CD4-positive, alpha-beta T cell treated with Interleukin-4 for 1 hour (primary cell): ENCODE measurements around the gene ROCK2.
"Not testable (repeated sequence)": the region's sequence is repeated elsewhere in the genome, so short reads cannot be mapped to it uniquely, and the experiment has no call there.

Experiments used
- DNase-seq, 2 donors: peaks; one replicate each; pipeline ENCODE4 v3.0.0-alpha.2; 2020 to 2022

The ROCK2 gene

DNA sequence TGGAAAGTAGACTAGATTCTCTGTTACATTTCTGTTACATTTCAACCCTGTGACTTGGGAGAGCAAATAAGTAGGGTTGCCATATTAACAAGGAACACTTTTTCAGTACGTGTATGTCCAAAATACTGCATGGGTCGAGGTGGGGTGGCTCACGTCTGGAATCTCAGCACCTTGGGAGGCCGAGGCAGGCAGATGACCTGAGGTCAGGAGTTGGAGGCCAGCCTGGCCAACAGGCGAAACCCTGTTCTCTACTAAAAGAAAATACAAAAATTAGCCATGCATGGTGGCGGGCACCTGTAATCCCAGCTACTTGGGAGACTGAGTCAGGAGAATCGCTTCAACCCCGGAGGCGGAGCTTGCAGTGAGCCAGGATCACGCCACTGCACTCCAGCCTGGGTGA lies 178.0 kb downstream of the ROCK2 start:
- DNase-seq, result no peak

DNA sequence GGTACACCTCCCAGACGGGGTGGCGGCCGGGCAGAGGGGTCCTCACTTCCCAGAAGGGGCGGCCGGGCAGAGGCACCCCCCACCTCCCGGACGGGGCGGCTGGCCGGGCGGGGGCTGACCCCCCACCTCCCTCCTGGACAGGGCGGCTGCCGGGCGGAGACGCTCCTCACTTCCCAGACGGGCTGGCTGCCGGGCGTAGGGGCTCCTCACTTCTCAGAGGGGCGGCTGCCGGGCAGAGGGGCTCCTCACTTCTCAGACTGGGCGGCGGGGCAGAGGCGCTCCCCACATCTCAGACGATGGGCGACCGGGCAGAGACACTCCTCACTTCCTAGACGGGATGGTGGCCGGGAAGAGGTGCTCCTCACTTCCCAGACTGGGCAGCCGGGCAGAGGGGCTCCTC lies 179.4 kb downstream of the ROCK2 start:
- DNase-seq, result not testable (repeated sequence)

DNA sequence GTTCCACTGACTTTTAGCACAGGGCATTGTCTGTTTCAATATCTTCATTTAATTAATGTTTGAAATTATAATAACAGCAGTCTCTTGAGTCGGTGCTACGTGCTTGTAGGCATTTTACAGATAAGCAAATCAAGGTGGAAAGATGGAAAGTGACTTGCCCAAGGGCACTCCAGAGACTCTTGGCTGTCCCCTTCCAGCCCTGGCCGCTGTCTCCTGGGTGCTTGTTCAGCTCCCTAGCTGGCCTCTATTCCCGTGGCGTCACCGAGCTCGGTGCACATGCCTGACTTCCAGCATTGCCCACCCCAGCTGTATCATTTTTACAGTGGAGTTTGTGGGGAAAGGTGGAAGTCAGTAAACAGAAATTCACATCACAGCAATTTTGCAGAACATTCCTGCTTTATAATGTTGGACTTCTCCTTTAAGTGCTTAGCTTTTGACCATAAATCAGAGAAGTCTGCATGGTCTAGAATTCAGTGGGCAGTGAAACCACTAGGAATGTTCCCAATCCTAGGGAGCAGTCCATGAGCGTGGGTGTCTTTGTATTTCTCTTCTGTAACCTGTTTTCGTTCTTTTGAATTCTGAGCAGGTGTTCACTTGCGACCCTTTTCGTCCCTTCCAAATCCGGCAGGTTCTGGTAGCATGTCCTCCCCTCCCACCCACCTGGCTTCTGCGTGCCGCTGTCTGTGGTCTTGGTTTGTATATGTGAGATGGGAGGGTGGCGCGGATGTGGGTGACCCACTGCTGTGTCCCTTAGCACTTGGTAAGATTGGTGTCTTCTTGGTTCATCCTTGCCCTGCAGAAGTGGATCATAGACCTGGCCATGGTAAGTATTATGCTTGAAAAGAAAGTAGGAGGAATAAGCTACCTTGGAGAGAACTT lies 180.8 kb downstream of the ROCK2 start:
- no peak for DNase-seq

DNA sequence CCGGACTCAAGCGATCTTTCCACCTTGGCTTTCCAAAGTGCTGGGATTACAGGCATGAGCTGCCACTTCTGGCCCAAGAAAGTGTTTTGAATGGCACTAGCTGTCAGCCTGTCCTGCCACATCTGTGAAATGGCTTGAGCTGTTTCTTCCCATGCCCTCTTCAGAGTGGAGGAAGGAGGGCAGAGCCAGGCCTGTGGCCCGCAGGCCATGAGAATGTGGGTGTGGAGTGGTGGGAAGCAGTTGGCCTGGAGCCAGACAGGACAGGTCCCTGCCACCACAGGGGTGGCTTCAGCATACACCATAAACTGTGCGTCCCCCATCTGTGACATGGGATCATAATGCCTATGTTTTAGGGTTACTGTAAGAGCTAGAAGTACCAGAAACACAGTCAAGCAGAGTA lies 182.7 kb downstream of the ROCK2 start:
- no peak for DNase-seq

GRCh38 chr2:11160731-11161455 lies 183.5 kb downstream of the ROCK2 start:
- peak in 1 of 2 donors; percentile 43 for DNase-seq

DNA sequence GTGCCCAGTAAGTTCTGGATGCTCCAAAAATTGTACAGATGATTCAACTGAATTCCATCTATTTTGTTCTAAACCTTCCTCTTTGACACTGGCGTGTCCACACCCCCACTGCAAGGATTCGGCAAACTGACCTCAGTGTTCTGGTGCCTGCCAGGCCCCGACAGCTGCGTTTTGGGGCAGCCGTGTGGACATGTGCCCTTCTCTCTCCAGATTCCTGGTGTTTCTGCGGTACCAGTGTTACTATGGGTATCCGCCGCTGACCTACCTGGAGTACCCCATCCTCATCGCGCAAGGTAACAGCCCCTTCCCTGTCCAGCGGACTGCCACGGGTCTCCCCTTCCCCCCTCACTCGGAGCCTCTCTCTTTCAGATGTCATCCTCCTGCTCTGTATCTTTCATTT lies 184.2 kb downstream of the ROCK2 start:
- no peak for DNase-seq

DNA sequence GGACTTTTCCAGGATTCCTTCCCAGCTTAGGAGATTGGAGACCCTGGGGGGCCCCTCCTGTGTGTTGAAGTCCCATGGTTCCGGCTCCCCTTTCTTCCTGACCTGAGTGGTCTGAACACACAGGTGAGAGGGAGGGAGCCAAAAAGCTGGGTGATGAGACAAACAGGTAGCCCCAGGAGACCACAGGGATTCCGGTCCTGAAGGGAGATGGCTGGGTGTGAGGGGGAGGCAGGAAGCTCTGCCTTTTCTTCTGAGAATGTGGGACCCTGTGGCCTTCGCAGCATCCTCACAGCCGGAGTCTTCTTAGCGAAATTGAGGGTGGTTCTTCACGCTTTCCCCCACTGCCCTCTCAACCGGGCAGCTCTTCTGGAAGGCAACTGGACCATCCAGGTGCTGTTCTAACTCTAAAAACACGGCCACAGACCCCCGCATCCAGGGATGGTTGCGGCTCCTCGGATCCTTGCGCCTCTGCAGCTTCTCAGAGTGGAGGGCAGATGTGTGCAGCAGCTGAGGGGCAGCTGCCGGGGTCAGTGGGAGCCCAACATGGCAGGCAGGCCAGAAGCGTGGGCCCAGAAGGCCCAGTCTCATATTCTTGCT lies 184.8 kb downstream of the ROCK2 start:
- no peak for DNase-seq

DNA sequence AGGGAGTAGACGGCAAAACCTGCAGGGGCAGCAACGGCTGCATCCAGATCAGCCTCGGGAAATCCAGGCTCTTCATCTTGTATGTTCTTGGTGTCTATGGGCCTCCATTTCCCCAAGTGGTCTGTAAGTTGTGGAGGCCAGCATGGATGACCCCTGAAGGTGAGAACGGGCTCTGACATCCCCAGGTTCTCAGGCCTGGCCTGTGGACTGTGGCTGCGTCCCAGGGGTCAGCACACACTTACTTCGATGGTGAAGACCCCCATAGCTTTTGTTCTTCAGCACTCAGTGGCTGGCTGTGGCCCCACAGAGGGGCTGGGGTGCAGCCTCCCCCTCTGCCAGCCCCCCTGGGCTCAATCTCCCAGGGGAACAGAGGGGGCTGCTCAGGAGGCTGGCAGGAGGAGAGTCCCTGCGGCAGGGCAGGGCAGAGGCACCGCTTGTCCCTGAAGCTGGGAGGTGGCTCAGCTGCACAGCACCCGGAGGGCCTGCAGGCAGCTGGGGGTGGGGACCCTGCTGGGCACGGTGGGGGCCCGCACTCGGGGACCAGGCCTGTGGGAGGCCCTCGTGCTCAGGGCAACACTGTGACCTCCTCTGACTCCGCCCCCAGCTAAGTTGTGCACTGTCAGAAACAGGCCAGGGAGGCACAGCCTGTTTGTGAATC lies 185.4 kb downstream of the ROCK2 start:
- DNase-seq, result no peak

GRCh38 chr2:11157731-11158130 lies 186.7 kb downstream of the ROCK2 start:
- no peak for DNase-seq

DNA sequence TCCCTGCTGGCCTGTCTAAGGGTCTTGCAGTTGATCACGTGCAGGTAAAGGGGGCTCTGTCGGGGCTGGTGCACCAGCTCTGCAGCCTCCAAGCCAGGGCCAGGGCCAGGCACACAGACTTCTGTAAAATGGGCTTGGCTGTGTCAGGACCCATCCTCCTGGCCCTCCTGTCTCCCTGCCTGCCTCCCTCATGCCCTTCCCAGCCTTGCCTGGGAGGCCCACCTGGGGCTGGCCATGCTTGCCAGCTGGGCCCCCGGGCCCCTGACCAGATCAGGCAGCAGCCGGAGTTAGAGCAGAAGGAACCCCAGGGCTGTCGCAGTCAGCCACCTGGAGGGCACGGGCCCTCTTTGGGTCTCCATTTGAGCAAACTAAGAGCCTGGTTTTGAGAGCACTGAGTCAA lies 187.1 kb downstream of the ROCK2 start:
- no peak for DNase-seq

- no peak for DNase-seq
Measured at GRCh38 chr2:11156396-11157075, 187.9 kb downstream of the ROCK2 start.

- no peak for DNase-seq
Measured at GRCh38 chr2:11155381-11156035, 188.9 kb downstream of the ROCK2 start, which contains the start of gene SLC66A3. Gene SLC66A3 (plus strand): TSS chr2:11155467. CDS start chr2:11155547, 80 bp downstream.

GRCh38 chr2:11154923-11155380 lies 189.5 kb downstream of the ROCK2 start:
- peak; percentile 97 to 98 for DNase-seq

DNA sequence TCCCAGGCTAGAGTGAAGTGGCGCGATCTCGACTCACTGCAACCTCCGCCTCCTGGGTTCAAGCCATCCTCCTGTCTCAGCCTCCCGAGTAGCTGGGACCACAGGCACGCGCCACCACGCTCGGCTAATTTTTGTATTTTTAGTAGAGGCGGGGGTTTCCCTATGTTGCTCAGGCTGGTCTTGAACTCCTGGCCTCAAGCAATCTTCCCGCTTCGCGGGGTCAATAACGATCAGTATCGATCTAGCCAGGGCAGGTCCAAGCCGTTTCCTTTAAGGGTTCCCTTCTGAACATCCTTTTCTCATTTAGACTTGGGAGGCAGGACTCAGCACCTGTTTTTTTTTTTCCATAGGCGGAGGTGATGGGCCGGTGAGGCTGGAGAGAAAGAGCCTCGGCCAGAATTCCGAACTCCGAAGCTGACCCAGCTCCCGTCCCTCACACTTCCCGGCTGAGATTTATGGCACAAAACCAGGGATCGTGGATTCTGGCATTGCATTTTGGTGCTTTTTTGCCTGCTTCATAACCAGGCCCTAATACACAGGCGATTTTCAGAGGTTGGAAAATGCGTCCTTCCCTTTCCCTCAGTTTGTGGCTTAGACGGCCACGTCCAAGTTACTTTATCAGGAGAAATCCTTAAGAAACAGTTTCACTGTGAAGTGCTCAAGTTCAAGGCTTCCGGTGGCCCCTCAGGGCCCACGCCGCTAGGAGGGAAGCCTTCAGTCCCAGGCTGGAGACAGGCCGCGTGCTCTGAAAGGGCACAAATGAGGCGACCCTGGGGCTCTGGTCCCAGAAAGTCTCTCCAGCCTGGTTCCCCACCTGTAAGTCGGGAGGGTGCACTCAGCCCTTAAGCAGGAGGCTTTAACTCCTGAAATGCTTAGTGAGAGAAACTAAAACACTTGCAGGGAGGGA lies 190.2 kb downstream of the ROCK2 start:
- no peak for DNase-seq

GRCh38 chr2:11152591-11152990 lies 191.8 kb downstream of the ROCK2 start:
- no peak for DNase-seq

DNA sequence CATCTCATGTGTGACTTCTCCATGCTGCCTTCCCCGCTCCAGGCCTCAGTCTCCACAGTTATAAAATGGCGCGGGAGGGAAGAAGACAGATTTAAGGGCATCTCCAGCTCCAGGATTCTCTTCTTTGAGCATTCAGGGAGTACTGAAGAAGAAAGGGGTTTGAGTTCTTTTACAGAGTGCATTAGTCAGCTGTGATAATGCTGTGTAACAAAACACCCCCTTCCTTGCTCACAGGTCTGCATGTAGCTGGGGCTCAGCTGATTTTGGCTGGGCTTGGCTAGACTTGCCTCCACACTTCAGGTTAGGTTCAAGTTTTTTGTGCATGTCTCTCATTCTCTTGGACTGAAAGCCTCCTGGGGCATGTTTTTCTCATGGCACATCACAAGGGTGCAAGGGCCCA lies 197.2 kb downstream of the ROCK2 start:
- DNase-seq, result no peak

DNA sequence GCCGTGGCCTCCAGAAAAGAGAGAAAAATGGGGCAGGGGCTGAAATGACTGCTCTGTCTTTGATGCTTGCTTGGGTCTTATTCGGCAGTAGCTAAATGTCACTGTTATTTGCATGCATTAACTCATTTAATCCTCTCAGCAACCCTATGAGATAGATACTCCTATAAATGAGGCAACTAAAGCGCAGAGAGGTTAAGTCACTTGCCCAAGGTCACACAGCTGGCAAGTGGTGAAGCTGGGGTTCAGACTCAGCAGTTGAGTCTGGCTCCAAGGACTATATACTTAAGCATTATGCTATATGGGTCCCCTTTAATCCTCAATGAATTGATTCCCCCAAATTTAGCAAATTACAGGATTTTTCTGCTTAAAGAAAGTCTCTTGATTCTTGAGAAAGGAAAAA lies 198.4 kb downstream of the ROCK2 start:
- DNase-seq, result no peak

DNA sequence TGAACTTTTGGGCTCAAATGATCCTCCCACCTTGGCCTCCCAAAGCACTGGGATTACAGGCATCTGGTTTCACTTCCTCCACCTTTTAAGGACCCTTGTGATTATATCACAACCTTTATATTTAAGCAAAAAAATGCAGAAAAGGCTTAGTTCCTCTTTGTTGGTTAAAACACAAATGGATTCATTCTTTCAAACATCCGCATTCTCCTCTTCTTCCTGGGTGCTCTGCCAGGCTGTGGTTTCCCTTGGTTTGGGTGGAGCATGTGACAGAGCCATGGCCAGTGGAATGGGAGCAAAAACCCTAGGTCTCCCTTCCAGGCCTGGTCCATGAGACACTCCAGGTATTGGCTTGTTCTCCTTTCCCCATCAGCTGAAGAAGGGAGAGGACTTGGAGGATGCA lies 199.1 kb downstream of the ROCK2 start:
- no peak for DNase-seq

DNA sequence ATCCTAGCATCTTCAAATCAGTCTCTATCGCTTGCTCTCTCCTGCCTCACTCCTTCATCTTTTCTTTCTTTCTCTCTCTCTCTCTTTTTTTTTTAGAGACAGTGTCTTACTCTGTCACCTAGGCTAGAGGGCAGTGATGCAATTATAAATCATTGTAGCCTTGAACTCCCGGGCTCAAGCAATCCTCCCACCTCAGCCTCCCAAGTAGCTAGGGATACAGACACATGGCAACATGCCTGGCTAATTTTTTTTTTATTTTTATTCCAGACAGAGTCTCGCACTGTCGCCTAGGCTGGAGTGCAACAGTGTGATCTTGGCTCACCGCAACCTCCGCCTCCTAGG lies 199.7 kb downstream of the ROCK2 start:
- no peak for DNase-seq

DNA sequence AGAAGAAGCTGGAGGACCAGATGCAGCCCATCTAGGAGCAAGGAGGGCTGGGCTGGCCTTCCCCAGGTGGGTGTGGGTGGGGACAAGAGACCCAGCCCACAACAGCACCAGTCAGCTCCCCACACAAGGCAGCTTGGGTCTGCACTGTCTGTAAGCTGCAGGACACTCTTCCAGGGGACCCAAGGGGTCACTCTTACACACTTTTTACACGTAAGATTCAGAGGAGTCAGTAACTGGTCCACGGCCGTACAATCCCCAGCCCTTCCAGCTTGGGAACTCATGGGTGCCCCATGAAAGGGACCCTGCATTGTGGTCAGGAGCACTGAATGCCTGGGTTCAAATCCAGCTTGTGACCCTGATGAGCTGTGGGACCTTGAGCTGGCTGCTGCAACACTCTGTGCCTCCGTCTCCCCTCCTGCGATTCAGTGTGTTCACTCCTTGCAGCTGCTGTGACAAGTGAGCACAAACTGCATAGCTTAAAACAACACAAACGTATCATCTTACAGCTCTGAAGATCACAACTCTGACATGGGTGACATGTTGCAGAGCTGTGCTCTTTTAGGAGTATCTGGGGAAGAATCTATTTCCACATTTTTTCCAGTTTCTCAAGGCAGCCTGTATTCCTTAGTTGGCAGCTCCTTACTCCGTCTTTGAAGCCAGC lies 200.2 kb downstream of the ROCK2 start:
- no peak for DNase-seq
